ENCODE measurements around the gene PTCH2.
A peak's percentile ranks its signal among the peaks of the same experiment; 100 is the strongest.

PTCH2 gene

DNA sequence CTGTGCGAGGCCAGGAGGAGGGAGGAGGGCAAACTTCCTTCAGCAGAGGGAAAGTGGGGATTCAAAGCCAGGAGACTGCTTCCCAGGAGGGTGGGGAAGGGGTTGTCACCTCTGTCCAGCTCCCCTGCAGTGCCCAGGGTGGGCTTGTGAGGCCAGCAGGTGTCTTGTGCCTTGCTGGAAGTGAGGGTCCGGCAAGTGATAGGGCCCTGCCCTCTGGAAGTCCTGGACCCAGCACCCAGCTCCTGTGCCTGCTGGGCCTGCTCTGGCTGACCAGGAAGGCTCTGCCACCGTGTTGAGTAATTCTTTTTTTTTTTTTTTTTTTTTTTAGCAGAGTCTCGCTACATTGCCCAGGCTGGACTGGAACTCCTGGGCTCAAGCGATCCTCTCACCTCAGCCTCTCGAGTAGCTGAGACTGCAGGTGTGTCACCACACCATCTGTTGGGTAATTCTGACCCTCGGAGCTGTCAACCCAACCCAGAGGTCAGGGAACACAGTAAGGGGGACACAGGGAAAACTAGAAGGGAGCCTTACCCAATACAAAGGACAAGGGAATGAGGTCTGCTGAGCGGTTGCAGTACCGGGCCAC lies 56.1 kb downstream of the PTCH2 start:
- no peak for TF ChIP-seq CTCF (IDR thresholded peaks at IDR 0.05; ENCODE audit: low read depth, low read length)
- DNase-seq (ENCODE audit: extremely low read depth, low read depth), result no peak

- no peak for DNase-seq (ENCODE audit: extremely low read depth, low read depth)
- TF ChIP-seq CTCF (IDR thresholded peaks at IDR 0.05; ENCODE audit: low read depth, low read length), result peak; percentile 100
Observed at GRCh38 chr1:44786138-44786840, 56.8 kb downstream of the PTCH2 start.

GRCh38 chr1:44785501-44786137 lies 57.4 kb downstream of the PTCH2 start:
- DNase-seq (ENCODE audit: extremely low read depth, low read depth), result no peak

DNA sequence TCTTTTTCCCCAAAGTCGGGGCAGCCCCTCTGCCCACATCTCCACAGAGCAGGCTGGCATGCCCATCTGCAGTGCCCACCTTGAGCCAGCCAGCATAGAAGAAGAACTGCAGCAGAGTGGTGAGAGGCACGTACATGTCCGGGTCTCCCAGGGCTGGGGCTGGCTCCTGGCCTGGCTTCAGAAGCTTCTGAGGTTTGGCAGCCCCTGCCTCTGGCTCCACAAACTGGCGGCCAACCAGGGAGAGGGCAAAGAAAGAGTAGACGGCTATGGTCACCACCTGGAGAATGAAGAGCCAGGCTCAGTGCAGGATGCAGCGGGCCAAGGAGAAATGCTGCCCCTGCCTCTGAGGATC lies 58.0 kb downstream of the PTCH2 start:
- no peak for DNase-seq (ENCODE audit: extremely low read depth, low read depth)
- no peak for TF ChIP-seq CTCF (IDR thresholded peaks at IDR 0.05; ENCODE audit: low read depth, low read length)

More at GRCh38 chr1:44785501-44786137, 57.4 kb downstream of the PTCH2 start:
- no peak for TF ChIP-seq CTCF (IDR thresholded peaks at IDR 0.05; ENCODE audit: low read depth, low read length)

GRCh38 chr1:44784094-44785028 lies 58.7 kb downstream of the PTCH2 start:
- DNase-seq (ENCODE audit: extremely low read depth, low read depth), result no peak
- TF ChIP-seq CTCF (IDR thresholded peaks at IDR 0.05; ENCODE audit: low read depth, low read length), result no peak; the same call in 1 of the 2 replicates

- DNase-seq (ENCODE audit: extremely low read depth, low read depth), result no peak
- no peak for TF ChIP-seq CTCF (IDR thresholded peaks at IDR 0.05; ENCODE audit: low read depth, low read length)
Observed at GRCh38 chr1:44783697-44784093, 59.4 kb downstream of the PTCH2 start.

Data from AG09319 (cell line).